ENCODE data around the gene IL23R. TPM values are rescaled to one million over a fixed set of nuclear protein-coding genes. Genes with fewer than 3 reads are reported as not detected.
A peak's percentile ranks its signal among the peaks of the same experiment; 100 is the strongest.

The IL23R gene
- total RNA-seq, 2 donors from 2014 or later = 7.4 to 8.3 TPM

GRCh38 chr1:67165468-67166041 lies 699 bp upstream of the IL23R start:
- Mint-ChIP-seq H3K4me1 (ENCODE audit: low read depth in 2 of 2) (peaks cover 42 to 59% of the 10 kb centered on the region in 2 donors), H3K36me3 (peaks cover 17% of the 10 kb centered on the region), H3K4me3 (peak overlapping the region; percentile 81), H3K9me3 (peaks cover 3% of the 10 kb centered on the region), H3K27ac (peak overlapping the region; percentile 96 to 98), H3K27me3 (no peaks in the 10 kb centered on the region)
- no peak for DNase-seq (ENCODE audit: low spot score)
- ATAC-seq = peak; percentile 60 to 73

GRCh38 chr1:67169496-67169895 lies 3.2 kb downstream of the IL23R start:
- DNase-seq (ENCODE audit: low spot score) = no peak
- peak overlapping the region; percentile 96 to 98 for H3K27ac Mint-ChIP-seq
- H3K4me3 Mint-ChIP-seq = peak overlapping the region; percentile 30
- H3K4me1 Mint-ChIP-seq (ENCODE audit: low read depth in 2 of 2) = peaks cover 50 to 68% of the 10 kb centered on the region in 2 donors
- peaks cover 2% of the 10 kb centered on the region for H3K9me3 Mint-ChIP-seq
- ATAC-seq = no peak
- peaks cover 14% of the 10 kb centered on the region for H3K36me3 Mint-ChIP-seq
- no peaks in the 10 kb centered on the region for H3K27me3 Mint-ChIP-seq

- DNase-seq (ENCODE audit: low spot score) = no peak
- Mint-ChIP-seq H3K4me3 (peak overlapping the region; percentile 30), H3K4me1 (ENCODE audit: low read depth in 2 of 2) (peaks cover 50 to 68% of the 10 kb centered on the region in 2 donors), H3K9me3 (no peaks in the 10 kb centered on the region), H3K27ac (peak overlapping the region; percentile 98 to 99), H3K36me3 (peaks cover 13% of the 10 kb centered on the region), H3K27me3 (no peaks in the 10 kb centered on the region)
- no peak for ATAC-seq
These were observed 3.7 kb downstream of the IL23R start for GRCh38 chr1:67169932-67170331.

- Mint-ChIP-seq H3K27me3 (no peaks in the 10 kb centered on the region), H3K4me3 (peak overlapping the region; percentile 88), H3K27ac (peak overlapping the region; percentile 98 to 99), H3K36me3 (peaks cover 18% of the 10 kb centered on the region), H3K4me1 (ENCODE audit: low read depth in 2 of 2) (peaks cover 52 to 68% of the 10 kb centered on the region in 2 donors), H3K9me3 (no peaks in the 10 kb centered on the region)
- DNase-seq (ENCODE audit: low spot score) (no peak), ATAC-seq (peak; percentile 26 to 36)
These were observed 4.7 kb downstream of the IL23R start for GRCh38 chr1:67170751-67171573.

- Mint-ChIP-seq H3K4me1 (ENCODE audit: low read depth in 2 of 2) (peaks cover 50 to 65% of the 10 kb centered on the region in 2 donors), H3K36me3 (peaks cover 21% of the 10 kb centered on the region), H3K4me3 (peak overlapping the region; percentile 88), H3K27ac (peak overlapping the region; percentile 98 to 99), H3K27me3 (no peaks in the 10 kb centered on the region), H3K9me3 (no peaks in the 10 kb centered on the region)
- DNase-seq (ENCODE audit: low spot score) = no peak
- ATAC-seq = peak; percentile 2 to 44
These were observed 5.3 kb downstream of the IL23R start for GRCh38 chr1:67171574-67171955.

- DNase-seq (ENCODE audit: low spot score) (no peak), ATAC-seq (peak; percentile 77 to 78)
- H3K36me3 Mint-ChIP-seq = peaks cover 21% of the 10 kb centered on the region
- peaks cover 49 to 65% of the 10 kb centered on the region in 2 donors for H3K4me1 Mint-ChIP-seq (ENCODE audit: low read depth in 2 of 2)
- H3K27ac Mint-ChIP-seq = peak overlapping the region; percentile 98 to 99
- H3K4me3 Mint-ChIP-seq = peak overlapping the region; percentile 88
- no peaks in the 10 kb centered on the region for H3K27me3 Mint-ChIP-seq
- no peaks in the 10 kb centered on the region for H3K9me3 Mint-ChIP-seq
These were observed 5.7 kb downstream of the IL23R start for GRCh38 chr1:67171978-67172377.

GRCh38 chr1:67173988-67174387 lies 7.7 kb downstream of the IL23R start:
- Mint-ChIP-seq H3K36me3 (peaks cover 25% of the 10 kb centered on the region), H3K27ac (peak overlapping the region; percentile 98 to 99)

GRCh38 chr1:67174716-67175284 lies 8.5 kb downstream of the IL23R start:
- Mint-ChIP-seq H3K27me3 (no peaks in the 10 kb centered on the region), H3K4me1 (ENCODE audit: low read depth in 2 of 2) (peaks cover 45 to 61% of the 10 kb centered on the region in 2 donors), H3K9me3 (no peaks in the 10 kb centered on the region), H3K4me3 (peak overlapping the region; percentile 59), H3K36me3 (peaks cover 32% of the 10 kb centered on the region), H3K27ac (peak overlapping the region; percentile 89 to 99)
- ATAC-seq (peak; percentile 54 to 64), DNase-seq (ENCODE audit: low spot score) (no peak)

More at GRCh38 chr1:67173988-67174387, 7.7 kb downstream of the IL23R start:
- Mint-ChIP-seq H3K9me3 (no peaks in the 10 kb centered on the region), H3K4me1 (ENCODE audit: low read depth in 2 of 2) (peaks cover 42 to 55% of the 10 kb centered on the region in 2 donors), H3K27me3 (no peaks in the 10 kb centered on the region), H3K4me3 (peak overlapping the region; percentile 25)
- DNase-seq (ENCODE audit: low spot score) = no peak
- ATAC-seq = no peak

GRCh38 chr1:67175530-67176087 lies 9.4 kb downstream of the IL23R start:
- H3K36me3 Mint-ChIP-seq = peaks cover 33% of the 10 kb centered on the region
- no peak for DNase-seq (ENCODE audit: low spot score)
- peaks cover 46 to 60% of the 10 kb centered on the region in 2 donors for H3K4me1 Mint-ChIP-seq (ENCODE audit: low read depth in 2 of 2)
- peak; percentile 41 to 44 for ATAC-seq
- H3K9me3 Mint-ChIP-seq = no peaks in the 10 kb centered on the region
- H3K27ac Mint-ChIP-seq = peak overlapping the region; percentile 89 to 99
- H3K4me3 Mint-ChIP-seq = peak overlapping the region; percentile 59
- H3K27me3 Mint-ChIP-seq = no peaks in the 10 kb centered on the region

- no peak overlapping the region for H3K4me3 Mint-ChIP-seq
- H3K9me3 Mint-ChIP-seq = no peaks in the 10 kb centered on the region
- no peak for DNase-seq (ENCODE audit: low spot score)
- H3K27ac Mint-ChIP-seq = no peak overlapping the region
- H3K36me3 Mint-ChIP-seq = peaks cover 7% of the 10 kb centered on the region
- no peak for ATAC-seq
- H3K27me3 Mint-ChIP-seq = no peaks in the 10 kb centered on the region
- H3K4me1 Mint-ChIP-seq (ENCODE audit: low read depth in 2 of 2) = peaks cover 10 to 19% of the 10 kb centered on the region in 2 donors
These were observed 18.7 kb downstream of the IL23R start for GRCh38 chr1:67184838-67185421.

- no peak overlapping the region for H3K4me3 Mint-ChIP-seq
- DNase-seq (ENCODE audit: low spot score) (no peak), ATAC-seq (no peak)
- H3K36me3 Mint-ChIP-seq = no peaks in the 10 kb centered on the region
- H3K4me1 Mint-ChIP-seq (ENCODE audit: low read depth in 2 of 2) = peaks cover 0 to 11% of the 10 kb centered on the region in 2 donors
- H3K27me3 Mint-ChIP-seq = no peaks in the 10 kb centered on the region
- H3K27ac Mint-ChIP-seq = no peak overlapping the region
- no peaks in the 10 kb centered on the region for H3K9me3 Mint-ChIP-seq
These were observed 21.9 kb downstream of the IL23R start for GRCh38 chr1:67188137-67188536.

- no peak for DNase-seq (ENCODE audit: low spot score)
- no peaks in the 10 kb centered on the region for H3K36me3 Mint-ChIP-seq
- no peaks in the 10 kb centered on the region for H3K9me3 Mint-ChIP-seq
- no peak for ATAC-seq
- H3K27me3 Mint-ChIP-seq = no peaks in the 10 kb centered on the region
- H3K27ac Mint-ChIP-seq = no peak overlapping the region
- H3K4me3 Mint-ChIP-seq = peak overlapping the region; percentile 28
- peaks cover 8 to 20% of the 10 kb centered on the region in 2 donors for H3K4me1 Mint-ChIP-seq (ENCODE audit: low read depth in 2 of 2)
These were observed 23.7 kb downstream of the IL23R start for GRCh38 chr1:67189953-67190352.

- no peak overlapping the region for H3K27ac Mint-ChIP-seq
- DNase-seq (ENCODE audit: low spot score) = no peak
- no peaks in the 10 kb centered on the region for H3K36me3 Mint-ChIP-seq
- ATAC-seq = no peak
- no peaks in the 10 kb centered on the region for H3K27me3 Mint-ChIP-seq
- H3K9me3 Mint-ChIP-seq = no peaks in the 10 kb centered on the region
- peak overlapping the region; percentile 28 for H3K4me3 Mint-ChIP-seq
- H3K4me1 Mint-ChIP-seq (ENCODE audit: low read depth in 2 of 2) = peaks cover 9 to 20% of the 10 kb centered on the region in 2 donors
These were observed 24.2 kb downstream of the IL23R start for GRCh38 chr1:67190410-67190809.
